GM23338 (cell line): Measurements from ENCODE around the gene KRTAP2-2.

ENCODE experiments used
- CREB1 ChIP-seq: fragments of 250-450 bp; sonication (Bioruptor Pico); IDR thresholded peaks from 2 replicates; pipeline ENCODE4 v1.5.0; 2020; ENCODE audit warnings: low read depth, mild to moderate bottlenecking, moderate library complexity
- CTCF ChIP-seq, 2 experiments: fragments of 200-600 bp in 1 of 2; sonication (generic) in 1 of 2; conservative IDR thresholded peaks; 2 replicates each; pipeline versions ENCODE4 v1.5.1 to v1.6.1; 2016 to 2017; ENCODE audit warnings: antibody characterized with exemption in 2 of 2, low read depth in 2 of 2, mild to moderate bottlenecking in 2 of 2, moderate library complexity in 1 of 2
- ETS1 ChIP-seq: IDR thresholded peaks from 2 replicates; pipeline ENCODE4 v1.6.1; 2016; ENCODE audit warnings: antibody characterized with exemption
- EZH2 ChIP-seq: fragments of 200-600 bp; sonication (generic); IDR thresholded peaks from one replicate; pipeline ENCODE4 v1.8.0; 2017; ENCODE audit warnings: antibody characterized with exemption, mild to moderate bottlenecking, low read depth; ENCODE audit not compliant: unreplicated experiment
- EZH2phosphoT487 ChIP-seq: fragments of 200-600 bp; sonication (generic); IDR thresholded peaks from one replicate; pipeline ENCODE4 v1.8.1; 2018; ENCODE audit warnings: antibody characterized with exemption; ENCODE audit not compliant: unreplicated experiment
- JUNB ChIP-seq: IDR thresholded peaks from one replicate; pipeline ENCODE4 v1.6.1; 2016; ENCODE audit warnings: antibody characterized with exemption; ENCODE audit not compliant: unreplicated experiment
- POLR2AphosphoS5 ChIP-seq: IDR thresholded peaks from 2 replicates; pipeline ENCODE4 v1.6.1; 2016; ENCODE audit warnings: antibody characterized with exemption, low read depth
- REST ChIP-seq: IDR thresholded peaks from one replicate; pipeline ENCODE4 v1.6.1; 2018; ENCODE audit warnings: antibody characterized with exemption; ENCODE audit not compliant: unreplicated experiment
- ZNF331 ChIP-seq: fragments of 250-450 bp; sonication (Bioruptor Pico); IDR thresholded peaks from 2 replicates; pipeline ENCODE4 v1.5.0; 2020; ENCODE audit warnings: low read depth, mild to moderate bottlenecking, moderate library complexity

- TF ChIP-seq CTCF (conservative IDR thresholded peaks at IDR 0.05; ENCODE audit: low read depth in 2 of 2) (no peak), POLR2AphosphoS5 (no peak), CREB1 (CRISPR knock-in tag) (no peak), EZH2 (no peak), ETS1 (no peak), REST (no peak), JUNB (no peak), ZNF331 (no peak), EZH2phosphoT487 (no peak)
Observed at GRCh38 chr17:41015454-41015853, 39.6 kb downstream of the KRTAP2-2 start.
